GM21390 (cell line): ENCODE data around the gene TXNRD3.

Source experiments
- ATAC-seq: cut with Tn5 transposase; IDR thresholded peaks from one replicate; pipeline ENCODE4 v1.9.1; 2021; ENCODE audit not compliant: unreplicated experiment

Gene TXNRD3

GRCh38 chr3:126654571-126655383, at the start of gene TXNRD3:
Gene TXNRD3 (minus strand): TSS chr3:126655124.
- no peak for ATAC-seq

- ATAC-seq = peak; percentile 96
These were observed 48.9 kb upstream of the TXNRD3 start, which contains the start of gene CHCHD6 for GRCh38 chr3:126703512-126704493. Gene CHCHD6 (plus strand): TSS chr3:126704240. CDS start chr3:126704313, 73 bp downstream.

- ATAC-seq = no peak
These were observed 44.1 kb upstream of the TXNRD3 start for GRCh38 chr3:126699011-126699410.

GRCh38 chr3:126696701-126697267, 41.9 kb upstream of the TXNRD3 start:
- ATAC-seq = no peak

- ATAC-seq = no peak
These were observed 39.0 kb upstream of the TXNRD3 start for GRCh38 chr3:126693921-126694320.

GRCh38 chr3:126692858-126693257, 37.9 kb upstream of the TXNRD3 start:
- ATAC-seq = no peak

GRCh38 chr3:126691765-126692164, 36.8 kb upstream of the TXNRD3 start:
- ATAC-seq = no peak

- no peak for ATAC-seq
These were observed 30.6 kb upstream of the TXNRD3 start for GRCh38 chr3:126685493-126685892.

- no peak for ATAC-seq
These were observed 30.1 kb upstream of the TXNRD3 start for GRCh38 chr3:126685021-126685420.

GRCh38 chr3:126684218-126684751, 29.4 kb upstream of the TXNRD3 start:
- ATAC-seq = no peak

- no peak for ATAC-seq
These were observed 28.1 kb upstream of the TXNRD3 start for GRCh38 chr3:126683069-126683468.

- no peak for ATAC-seq
These were observed 27.1 kb upstream of the TXNRD3 start for GRCh38 chr3:126682009-126682408.

GRCh38 chr3:126680667-126681055, 25.7 kb upstream of the TXNRD3 start:
- no peak for ATAC-seq

- ATAC-seq = no peak
These were observed 25.1 kb upstream of the TXNRD3 start for GRCh38 chr3:126679831-126680666.

- no peak for ATAC-seq
These were observed 24.4 kb upstream of the TXNRD3 start for GRCh38 chr3:126679318-126679751.

GRCh38 chr3:126678693-126679317, 23.9 kb upstream of the TXNRD3 start:
- no peak for ATAC-seq

GRCh38 chr3:126677862-126678503, 23.1 kb upstream of the TXNRD3 start:
- ATAC-seq = no peak

GRCh38 chr3:126676919-126677705, 22.2 kb upstream of the TXNRD3 start:
- ATAC-seq = no peak
